ENCODE data around the gene CCR8. TPM values are rescaled to one million over a fixed set of nuclear protein-coding genes. Genes with fewer than 3 reads are reported as not detected.
A peak's percentile ranks its signal among the peaks of the same experiment; 100 is the strongest.

Gene CCR8
- total RNA-seq, 1 experiment from 2014 or later: not detected

- H3F3A ChIP-seq (ENCODE audit: insufficient read depth, low read depth): no peaks in the 10 kb centered on the region
- H3K4me2 ChIP-seq: no peak overlapping the region
- CTCF ChIA-PET: interaction anchor here (0.5 to 2.0 kb wide), 12 partner anchors 19 to 288 kb away, joined by 3 to 30 read pairs (median 4); no protein-coding TSS in a partner anchor
- no peaks in the 10 kb centered on the region for H3K36me3 ChIP-seq (ENCODE audit: low read depth)
- H3K9me2 ChIP-seq (ENCODE audit: insufficient read depth): no peaks in the 10 kb centered on the region; the same call in 1 of the 2 replicates
- peaks cover 4% of the 10 kb centered on the region; the same call in 1 of the 2 replicates for H3K4me1 ChIP-seq (replicated peaks; ENCODE audit: insufficient read depth)
- H4K20me1 ChIP-seq (ENCODE audit: insufficient read depth): no peaks in the 10 kb centered on the region
- intact Hi-C loops (cut with micrococcal nuclease; ENCODE audit: unreplicated experiment): loop anchor here (1.0 to 10.0 kb wide), 9 partner anchors 99 to 792 kb away; partner anchors contain the start of gene EXOG
- no peaks in the 10 kb centered on the region for H3K27me3 ChIP-seq (ENCODE audit: insufficient read depth, low read depth)
- H3K4me3 ChIP-seq: no peak overlapping the region
- POLR2A ChIA-PET (ENCODE audit: unreplicated experiment): interaction anchor here (0.5 to 0.7 kb wide), 2 partner anchors 138 to 162 kb away, joined by 4 to 14 read pairs; no protein-coding TSS in a partner anchor
- H3K79me2 ChIP-seq (ENCODE audit: low read depth): no peaks in the 10 kb centered on the region
- TF ChIP-seq, protein P1, sequence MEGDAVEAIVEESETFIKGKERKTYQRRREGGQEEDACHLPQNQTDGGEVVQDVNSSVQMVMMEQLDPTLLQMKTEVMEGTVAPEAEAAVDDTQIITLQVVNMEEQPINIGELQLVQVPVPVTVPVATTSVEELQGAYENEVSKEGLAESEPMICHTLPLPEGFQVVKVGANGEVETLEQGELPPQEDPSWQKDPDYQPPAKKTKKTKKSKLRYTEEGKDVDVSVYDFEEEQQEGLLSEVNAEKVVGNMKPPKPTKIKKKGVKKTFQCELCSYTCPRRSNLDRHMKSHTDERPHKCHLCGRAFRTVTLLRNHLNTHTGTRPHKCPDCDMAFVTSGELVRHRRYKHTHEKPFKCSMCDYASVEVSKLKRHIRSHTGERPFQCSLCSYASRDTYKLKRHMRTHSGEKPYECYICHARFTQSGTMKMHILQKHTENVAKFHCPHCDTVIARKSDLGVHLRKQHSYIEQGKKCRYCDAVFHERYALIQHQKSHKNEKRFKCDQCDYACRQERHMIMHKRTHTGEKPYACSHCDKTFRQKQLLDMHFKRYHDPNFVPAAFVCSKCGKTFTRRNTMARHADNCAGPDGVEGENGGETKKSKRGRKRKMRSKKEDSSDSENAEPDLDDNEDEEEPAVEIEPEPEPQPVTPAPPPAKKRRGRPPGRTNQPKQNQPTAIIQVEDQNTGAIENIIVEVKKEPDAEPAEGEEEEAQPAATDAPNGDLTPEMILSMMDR (conservative IDR thresholded peaks at IDR 0.05): peak; percentile 88
- TF ChIP-seq EZH2 (IDR thresholded peaks at IDR 0.05; ENCODE audit: low read depth): no peak
- H2AFZ ChIP-seq: no peak overlapping the region
- BruUV-seq (replicated peaks): no TSS peak
- H3K9me3 ChIP-seq (ENCODE audit: insufficient read depth, low read depth): no peaks in the 10 kb centered on the region
- no peak overlapping the region for H3K27ac ChIP-seq
- DNase-seq: peak; percentile 74 to 82
Measured at GRCh38 chr3:39288300-39288808, 41.2 kb upstream of the CCR8 start.

- no peak overlapping the region for H3K4me2 ChIP-seq
- ChIA-PET POLR2A (ENCODE audit: unreplicated experiment) (no interaction called here), CTCF (interaction anchor here (0.6 to 2.0 kb wide), 8 partner anchors 19 to 259 kb away, joined by 3 to 30 read pairs (median 4); no protein-coding TSS in a partner anchor)
- no TSS peak for BruUV-seq (replicated peaks)
- no peaks in the 10 kb centered on the region for H3F3A ChIP-seq (ENCODE audit: insufficient read depth, low read depth)
- no peaks in the 10 kb centered on the region for H3K9me3 ChIP-seq (ENCODE audit: insufficient read depth, low read depth)
- H3K4me1 ChIP-seq (replicated peaks; ENCODE audit: insufficient read depth): peaks cover 4% of the 10 kb centered on the region; the same call in 1 of the 2 replicates
- no peaks in the 10 kb centered on the region for H3K36me3 ChIP-seq (ENCODE audit: low read depth)
- no peaks in the 10 kb centered on the region for H3K9me2 ChIP-seq (ENCODE audit: insufficient read depth)
- H3K4me3 ChIP-seq: no peak overlapping the region
- no peak for DNase-seq
- intact Hi-C loops (cut with micrococcal nuclease; ENCODE audit: unreplicated experiment): loop anchor here (5.0 to 10.0 kb wide), 2 partner anchors 634 to 767 kb away; no protein-coding TSS in a partner anchor
- no peaks in the 10 kb centered on the region for H3K27me3 ChIP-seq (ENCODE audit: insufficient read depth, low read depth)
- TF ChIP-seq, protein P1 (conservative IDR thresholded peaks at IDR 0.05): no peak
- TF ChIP-seq EZH2 (IDR thresholded peaks at IDR 0.05; ENCODE audit: low read depth): no peak
- no peaks in the 10 kb centered on the region for H3K79me2 ChIP-seq (ENCODE audit: low read depth)
- no peak overlapping the region for H2AFZ ChIP-seq
- H3K27ac ChIP-seq: no peak overlapping the region
- H4K20me1 ChIP-seq (ENCODE audit: insufficient read depth): no peaks in the 10 kb centered on the region
Measured at GRCh38 chr3:39289107-39289506, 40.4 kb upstream of the CCR8 start.

DNA sequence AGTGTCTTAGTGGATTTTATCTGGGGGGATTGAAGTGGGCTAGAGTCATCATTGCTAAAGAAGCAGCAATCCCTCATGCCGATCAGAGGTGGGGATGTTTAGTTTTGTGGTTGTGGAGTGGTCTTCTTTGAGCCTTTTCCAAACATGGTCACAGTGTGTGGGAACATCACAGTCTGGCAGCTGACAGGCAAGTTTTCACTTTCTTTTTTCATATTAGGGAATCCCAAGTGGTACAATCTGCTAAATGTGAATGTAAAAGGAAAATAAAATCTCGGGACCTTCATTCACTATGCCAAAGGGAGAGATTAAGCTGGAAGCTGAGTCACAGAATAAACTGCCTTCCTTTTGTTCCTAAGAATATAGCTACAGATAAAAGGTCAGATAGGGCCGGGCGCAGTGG lies 39.3 kb upstream of the CCR8 start:
- no peaks in the 10 kb centered on the region for H3K27me3 ChIP-seq (ENCODE audit: insufficient read depth, low read depth)
- H3K27ac ChIP-seq: no peak overlapping the region
- H3K4me3 ChIP-seq: no peak overlapping the region
- no peak overlapping the region for H2AFZ ChIP-seq
- H3K9me3 ChIP-seq (ENCODE audit: insufficient read depth, low read depth): no peaks in the 10 kb centered on the region
- no peaks in the 10 kb centered on the region for H3K9me2 ChIP-seq (ENCODE audit: insufficient read depth)
- H3K4me1 ChIP-seq (replicated peaks; ENCODE audit: insufficient read depth): peaks cover 4% of the 10 kb centered on the region; the same call in 1 of the 2 replicates
- no peaks in the 10 kb centered on the region for H4K20me1 ChIP-seq (ENCODE audit: insufficient read depth)
- H3F3A ChIP-seq (ENCODE audit: insufficient read depth, low read depth): no peaks in the 10 kb centered on the region
- no peak overlapping the region for H3K4me2 ChIP-seq
- no peak for TF ChIP-seq EZH2 (IDR thresholded peaks at IDR 0.05; ENCODE audit: low read depth)
- TF ChIP-seq, protein P1 (conservative IDR thresholded peaks at IDR 0.05): no peak
- H3K79me2 ChIP-seq (ENCODE audit: low read depth): no peaks in the 10 kb centered on the region
- BruUV-seq (replicated peaks): no TSS peak
- DNase-seq: no peak
- intact Hi-C loops (cut with micrococcal nuclease; ENCODE audit: unreplicated experiment): no loop called here
- ChIA-PET CTCF (no interaction called here), POLR2A (ENCODE audit: unreplicated experiment) (no interaction called here)
- no peaks in the 10 kb centered on the region for H3K36me3 ChIP-seq (ENCODE audit: low read depth)

All from PC-9 (cell line).